Smooth muscle cell (in vitro differentiated cells): ENCODE results near the gene MYO1D. TPM values are rescaled to one million over a fixed set of nuclear protein-coding genes. Genes with fewer than 3 reads are reported as not detected.
"Not testable (repeated sequence)": the region's sequence is repeated elsewhere in the genome, so short reads cannot be mapped to it uniquely, and the experiment has no call there.

Experiments used
- DNase-seq: peaks from one replicate; lab custom pipeline; 2025; ENCODE audit not compliant: unreplicated experiment; lab: John Stamatoyannopoulos, UW
- H2AFZ ChIP-seq: fragments of 200-600 bp; sonication (generic); 2 replicates; pipeline ENCODE4 v1.6.0; 2016; ENCODE audit warnings: antibody characterized with exemption, low read depth, mild to moderate bottlenecking
- H3F3A ChIP-seq: fragments of 200-600 bp; sonication (generic); 2 replicates; pipeline ENCODE4 v1.6.0; 2017; ENCODE audit warnings: antibody characterized with exemption, low read depth
- H3K27ac ChIP-seq: fragments of 200-600 bp; sonication (generic); 2 replicates; pipeline ENCODE4 v1.5.1; 2016; ENCODE audit warnings: low read depth, mild to moderate bottlenecking
- H3K27me3 ChIP-seq: fragments of 200-600 bp; sonication (generic); 2 replicates; pipeline ENCODE4 v1.6.1; 2016; ENCODE audit warnings: low read depth, mild to moderate bottlenecking
- H3K36me3 ChIP-seq: fragments of 200-600 bp; sonication (generic); 2 replicates; pipeline ENCODE4 v1.5.1; 2016; ENCODE audit warnings: low read depth
- H3K4me1 ChIP-seq: fragments of 200-600 bp; sonication (generic); 2 replicates; pipeline ENCODE4 v1.5.1; 2016; ENCODE audit warnings: low read depth
- H3K4me2 ChIP-seq: fragments of 200-600 bp; sonication (generic); 2 replicates; pipeline ENCODE4 v1.6.0; 2016; ENCODE audit warnings: mild to moderate bottlenecking
- H3K4me3 ChIP-seq: fragments of 200-600 bp; sonication (generic); 2 replicates; pipeline ENCODE4 v1.5.1; 2016; ENCODE audit warnings: mild to moderate bottlenecking
- H3K79me2 ChIP-seq: fragments of 200-600 bp; sonication (generic); 2 replicates; pipeline ENCODE4 v1.6.0; 2016; ENCODE audit warnings: low read depth, mild to moderate bottlenecking
- H3K9ac ChIP-seq: fragments of 200-600 bp; sonication (generic); 2 replicates; pipeline ENCODE4 v1.6.0; 2016; ENCODE audit warnings: low read depth
- H3K9me3 ChIP-seq: fragments of 200-600 bp; sonication (generic); replicated peaks from 2 replicates; pipeline ENCODE4 v1.5.1; 2016; ENCODE audit warnings: low read depth
- H4K20me1 ChIP-seq: fragments of 200-600 bp; sonication (generic); 2 replicates; pipeline ENCODE4 v1.6.0; 2016; ENCODE audit warnings: low read depth
- WGBS: methylation state at CpG from one replicate; pipeline ENCODE4 v1.1.7; 2016; ENCODE audit warnings: low lambda C conversion rate; 5-methylcytosine and 5-hydroxymethylcytosine counted together
- polyA plus RNA-seq: library from polyadenylated mRNA; unstranded; fragments of >200 nt; fragmentation: Nextera tagmentation; extraction: Ambion mirVana; gene quantifications from 2 replicates; pipeline ENCODE4 v1.2.1, GENCODE V29; 2016
- total RNA-seq: library from RNA; depleted of rRNA; stranded (reverse); fragments of >200 nt; gene quantifications from 2 replicates; pipeline ENCODE4 v1.2.3, GENCODE V29; 2014
- TF ChIP-seq, protein P1 (sequence below): fragments of 200-600 bp; sonication (generic); IDR thresholded peaks from 2 replicates; pipeline ENCODE4 v1.5.1; 2017; ENCODE audit warnings: borderline replicate concordance, mild to moderate bottlenecking, antibody characterized with exemption; ENCODE audit not compliant: insufficient read depth, poor library complexity, severe bottlenecking

The MYO1D gene
- total and polyA plus RNA-seq, 2 experiments from 2014 or later: 13.9 to 35.7 TPM

- H4K20me1 ChIP-seq: peaks cover 92% of the 10 kb centered on the region
- H3K9ac ChIP-seq: no peak overlapping the region
- DNase-seq: no peak
- H3F3A ChIP-seq: no peaks in the 10 kb centered on the region
- peaks cover 71% of the 10 kb centered on the region for H3K79me2 ChIP-seq
- H3K4me1 ChIP-seq: no peaks in the 10 kb centered on the region
- H3K36me3 ChIP-seq: peaks cover 23% of the 10 kb centered on the region
- no peak overlapping the region for H3K27ac ChIP-seq
- H3K27me3 ChIP-seq: no peaks in the 10 kb centered on the region
- WGBS: 97% methylated on average over 2 of the region's 2 CpGs
- H3K4me2 ChIP-seq: no peak overlapping the region
- no peak overlapping the region for H2AFZ ChIP-seq
- TF ChIP-seq, protein P1, sequence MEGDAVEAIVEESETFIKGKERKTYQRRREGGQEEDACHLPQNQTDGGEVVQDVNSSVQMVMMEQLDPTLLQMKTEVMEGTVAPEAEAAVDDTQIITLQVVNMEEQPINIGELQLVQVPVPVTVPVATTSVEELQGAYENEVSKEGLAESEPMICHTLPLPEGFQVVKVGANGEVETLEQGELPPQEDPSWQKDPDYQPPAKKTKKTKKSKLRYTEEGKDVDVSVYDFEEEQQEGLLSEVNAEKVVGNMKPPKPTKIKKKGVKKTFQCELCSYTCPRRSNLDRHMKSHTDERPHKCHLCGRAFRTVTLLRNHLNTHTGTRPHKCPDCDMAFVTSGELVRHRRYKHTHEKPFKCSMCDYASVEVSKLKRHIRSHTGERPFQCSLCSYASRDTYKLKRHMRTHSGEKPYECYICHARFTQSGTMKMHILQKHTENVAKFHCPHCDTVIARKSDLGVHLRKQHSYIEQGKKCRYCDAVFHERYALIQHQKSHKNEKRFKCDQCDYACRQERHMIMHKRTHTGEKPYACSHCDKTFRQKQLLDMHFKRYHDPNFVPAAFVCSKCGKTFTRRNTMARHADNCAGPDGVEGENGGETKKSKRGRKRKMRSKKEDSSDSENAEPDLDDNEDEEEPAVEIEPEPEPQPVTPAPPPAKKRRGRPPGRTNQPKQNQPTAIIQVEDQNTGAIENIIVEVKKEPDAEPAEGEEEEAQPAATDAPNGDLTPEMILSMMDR: no peak
- no peak overlapping the region for H3K4me3 ChIP-seq
- H3K9me3 ChIP-seq: no peaks in the 10 kb centered on the region
These were observed 423.6 kb downstream of the MYO1D start for GRCh38 chr17:32453370-32453769.

- no peaks in the 10 kb centered on the region for H3K27me3 ChIP-seq
- no peaks in the 10 kb centered on the region for H3K9me3 ChIP-seq
- H3K27ac ChIP-seq: no peak overlapping the region
- H4K20me1 ChIP-seq: peaks cover 94% of the 10 kb centered on the region
- H3K4me3 ChIP-seq: no peak overlapping the region
- WGBS: 96% methylated on average over 1 of the region's 1 CpG
- H3F3A ChIP-seq: no peaks in the 10 kb centered on the region
- H3K4me2 ChIP-seq: no peak overlapping the region
- H3K4me1 ChIP-seq: no peaks in the 10 kb centered on the region
- no peak for DNase-seq
- no peak overlapping the region for H2AFZ ChIP-seq
- H3K36me3 ChIP-seq: peaks cover 23% of the 10 kb centered on the region
- peaks cover 71% of the 10 kb centered on the region for H3K79me2 ChIP-seq
- no peak overlapping the region for H3K9ac ChIP-seq
- TF ChIP-seq, protein P1: no peak
These were observed 424.6 kb downstream of the MYO1D start for GRCh38 chr17:32452281-32452680.

DNA sequence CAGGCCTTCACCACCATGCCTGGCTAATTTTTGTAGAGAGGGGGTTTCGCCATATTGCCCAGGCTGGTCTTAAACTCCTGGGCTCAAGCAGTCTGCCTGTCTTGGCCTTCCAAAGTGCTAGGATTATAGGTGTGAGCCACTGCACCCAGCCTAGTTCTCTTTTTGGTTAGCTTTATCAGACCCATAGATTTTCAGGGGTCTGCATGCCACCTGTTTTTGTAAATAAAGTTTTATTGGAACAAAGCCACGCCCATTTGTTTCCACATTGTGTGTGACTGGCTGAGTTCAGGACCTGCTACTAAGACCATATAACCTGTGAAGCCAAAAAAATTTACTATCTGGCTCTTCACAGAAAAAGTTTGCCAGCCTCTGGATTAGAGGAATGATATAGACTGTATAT is 425.0 kb downstream of the MYO1D start:
- TF ChIP-seq, protein P1: no peak
- peaks cover 74% of the 10 kb centered on the region for H3K79me2 ChIP-seq
- H3F3A ChIP-seq: no peaks in the 10 kb centered on the region
- H3K9ac ChIP-seq: no peak overlapping the region
- H3K27ac ChIP-seq: no peak overlapping the region
- no peak for DNase-seq
- peaks cover 94% of the 10 kb centered on the region for H4K20me1 ChIP-seq
- no peaks in the 10 kb centered on the region for H3K27me3 ChIP-seq
- no peaks in the 10 kb centered on the region for H3K4me1 ChIP-seq
- 52% methylated on average over 2 of the region's 2 CpGs for WGBS
- peaks cover 23% of the 10 kb centered on the region for H3K36me3 ChIP-seq
- no peak overlapping the region for H2AFZ ChIP-seq
- no peaks in the 10 kb centered on the region for H3K9me3 ChIP-seq
- H3K4me3 ChIP-seq: no peak overlapping the region
- no peak overlapping the region for H3K4me2 ChIP-seq

DNA sequence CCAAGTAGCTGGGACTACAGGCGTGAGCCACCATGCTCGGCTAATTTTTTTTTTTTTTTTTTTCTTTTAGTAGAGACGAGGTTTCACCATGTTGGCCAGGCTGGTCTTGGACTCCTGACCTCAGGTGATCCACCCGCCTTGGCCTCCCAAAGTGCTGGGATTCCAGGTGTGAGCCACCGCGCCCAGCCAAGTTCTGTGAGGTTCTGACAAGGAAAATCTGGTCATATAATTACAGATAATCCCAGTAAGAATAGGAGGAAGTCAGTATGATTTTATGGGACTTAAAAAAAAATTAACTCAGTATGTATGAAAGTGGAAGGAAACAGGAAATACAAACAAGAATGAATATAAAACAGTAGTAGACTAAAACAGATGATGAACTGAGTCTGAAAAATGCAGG is 426.5 kb downstream of the MYO1D start:
- WGBS: 95% methylated on average over 6 of the region's 6 CpGs
- not testable (repeated sequence) for H2AFZ ChIP-seq, H3K27me3 ChIP-seq, H3F3A ChIP-seq, H3K4me2 ChIP-seq, H3K9me3 ChIP-seq, DNase-seq, H3K9ac ChIP-seq, H3K4me3 ChIP-seq, H3K27ac ChIP-seq
- peaks cover 97% of the 10 kb centered on the region for H4K20me1 ChIP-seq
- H3K4me1 ChIP-seq: peaks cover 11% of the 10 kb centered on the region
- H3K36me3 ChIP-seq: peaks cover 21% of the 10 kb centered on the region
- peaks cover 89% of the 10 kb centered on the region for H3K79me2 ChIP-seq
